H9 (cell line): ENCODE measurements around the gene TRAPPC8. TPM values are rescaled to one million over a fixed set of nuclear protein-coding genes. Genes with fewer than 3 reads are reported as not detected.

Source experiments
- DNase-seq: peaks from one replicate; pipeline ENCODE4 v3.0.0-alpha.2; 2017
- H2AFZ ChIP-seq: one replicate; pipeline ENCODE4 v1.6.1; 2013; ENCODE audit warnings: mild to moderate bottlenecking, low read length, control low read depth, moderate library complexity
- H2AK5ac ChIP-seq: 2 replicates; pipeline ENCODE4 v1.6.1; 2013; ENCODE audit warnings: low read length, control low read depth, mixed read lengths; ENCODE audit not compliant: insufficient read length
- H2BK120ac ChIP-seq: one replicate; pipeline ENCODE4 v1.6.1; 2013; ENCODE audit warnings: low read depth, mild to moderate bottlenecking, low read length, control low read depth, inconsistent platforms; ENCODE audit not compliant: poor library complexity, severe bottlenecking
- H2BK12ac ChIP-seq: 2 replicates; pipeline ENCODE4 v1.6.1; 2013; ENCODE audit warnings: low read length, control low read depth, mixed read lengths, low read depth; ENCODE audit not compliant: insufficient read length
- H2BK15ac ChIP-seq: 2 replicates; pipeline ENCODE4 v1.6.1; 2013; ENCODE audit warnings: low read depth, low read length, control low read depth
- H2BK20ac ChIP-seq: one replicate; pipeline ENCODE4 v1.6.1; 2013; ENCODE audit warnings: low read depth, mild to moderate bottlenecking, low read length, control low read depth, inconsistent platforms; ENCODE audit not compliant: poor library complexity, severe bottlenecking
- H2BK5ac ChIP-seq: 2 replicates; pipeline ENCODE4 v1.6.1; 2013; ENCODE audit warnings: low read length, control low read depth, mixed read lengths; ENCODE audit not compliant: insufficient read length
- H3K14ac ChIP-seq: 2 replicates; pipeline ENCODE4 v1.6.1; 2013; ENCODE audit warnings: low read length, control low read depth; ENCODE audit not compliant: insufficient read depth
- H3K18ac ChIP-seq: 2 replicates; pipeline ENCODE4 v1.6.1; 2013; ENCODE audit warnings: low read depth, mild to moderate bottlenecking, mixed read lengths, low read length, control low read depth; ENCODE audit not compliant: insufficient read length
- H3K23ac ChIP-seq: 2 replicates; pipeline ENCODE4 v1.6.1; 2013; ENCODE audit warnings: low read length, control low read depth, mixed read lengths, low read depth; ENCODE audit not compliant: insufficient read length
- H3K23me2 ChIP-seq: 2 replicates; pipeline ENCODE4 v1.6.1; 2013; ENCODE audit warnings: low read depth, mild to moderate bottlenecking, mixed read lengths, low read length, control low read depth; ENCODE audit not compliant: insufficient read length, poor library complexity, severe bottlenecking
- H3K27ac ChIP-seq: 2 replicates; pipeline ENCODE4 v1.5.1; 2013; ENCODE audit warnings: low read length, control low read depth, mixed read lengths, low read depth; ENCODE audit not compliant: insufficient read length
- H3K27me3 ChIP-seq: 2 replicates; pipeline ENCODE4 v1.6.1; 2013; ENCODE audit warnings: low read length, control low read depth, inconsistent platforms; ENCODE audit not compliant: insufficient read depth
- H3K4ac ChIP-seq: 2 replicates; pipeline ENCODE4 v1.6.1; 2013; ENCODE audit warnings: low read depth, mild to moderate bottlenecking, control low read depth, inconsistent platforms, low read length, moderate library complexity
- H3K4me1 ChIP-seq: 2 replicates; pipeline ENCODE4 v1.6.1; 2013; ENCODE audit warnings: low read length, control low read depth, inconsistent platforms; ENCODE audit not compliant: insufficient read depth
- H3K4me2 ChIP-seq: 2 replicates; pipeline ENCODE4 v1.6.1; 2013; ENCODE audit warnings: low read length, control low read depth, mixed read lengths; ENCODE audit not compliant: insufficient read length, insufficient read depth
- H3K56ac ChIP-seq: 2 replicates; pipeline ENCODE4 v1.6.1; 2013; ENCODE audit warnings: low read depth, mild to moderate bottlenecking, mixed read lengths, low read length, control low read depth; ENCODE audit not compliant: insufficient read length
- H3K79me1 ChIP-seq: 2 replicates; pipeline ENCODE4 v1.6.1; 2013; ENCODE audit warnings: low read depth, mild to moderate bottlenecking, moderate library complexity, low read length, control low read depth, inconsistent platforms; ENCODE audit not compliant: insufficient read depth, poor library complexity, severe bottlenecking
- H3K79me2 ChIP-seq: 2 replicates; pipeline ENCODE4 v1.6.1; 2013; ENCODE audit warnings: low read length, control low read depth, inconsistent platforms; ENCODE audit not compliant: insufficient read depth
- H3K9ac ChIP-seq: 2 replicates; pipeline ENCODE4 v1.6.1; 2013; ENCODE audit warnings: low read length, control low read depth, mixed read lengths; ENCODE audit not compliant: insufficient read length; ENCODE audit errors: extremely low read depth
- H3K9me3 ChIP-seq: one replicate; pipeline ENCODE4 v1.6.1; 2013; ENCODE audit warnings: low read depth, low read length, inconsistent platforms; ENCODE audit not compliant: control insufficient read depth
- H3T11ph ChIP-seq: one replicate; pipeline ENCODE4 v1.6.1; 2013; ENCODE audit warnings: mild to moderate bottlenecking, low read length, control low read depth, inconsistent platforms
- H4K20me1 ChIP-seq: one replicate; pipeline ENCODE4 v1.6.1; 2013; ENCODE audit not compliant: control insufficient read depth, insufficient read length, insufficient read depth
- H4K5ac ChIP-seq: 2 replicates; pipeline ENCODE4 v1.6.1; 2013; ENCODE audit warnings: low read depth, mild to moderate bottlenecking, mixed read lengths, low read length, control low read depth; ENCODE audit not compliant: insufficient read length
- H4K8ac ChIP-seq: replicated peaks from 2 replicates; pipeline ENCODE4 v1.6.1; 2013; ENCODE audit warnings: low read length, control low read depth, mixed read lengths, low read depth; ENCODE audit not compliant: insufficient read length
- H4K91ac ChIP-seq: 2 replicates; pipeline ENCODE4 v1.6.1; 2013; ENCODE audit warnings: low read depth, mild to moderate bottlenecking, moderate library complexity, mixed read lengths, low read length, control low read depth; ENCODE audit not compliant: insufficient read length
- H3K27ac Mint-ChIP-seq, 3 experiments: 2 replicates in 2 of 3; 3 replicates in 1 of 3; pipeline ENCODE4 v1.8.0; 2020 to 2021; ENCODE audit warnings: mixed read lengths in 3 of 3, mild to moderate bottlenecking in 1 of 3, moderate library complexity in 1 of 3
- H3K27me3 Mint-ChIP-seq: 2 replicates; pipeline ENCODE4 v1.8.0; 2021; ENCODE audit warnings: low read depth, mild to moderate bottlenecking, moderate library complexity, mixed read lengths
- H3K36me3 Mint-ChIP-seq, 3 experiments: 2 replicates in 2 of 3; 3 replicates in 1 of 3; pipeline ENCODE4 v1.8.0; 2020 to 2021; ENCODE audit warnings: low read depth in 3 of 3, mixed read lengths in 3 of 3; ENCODE audit not compliant: insufficient read depth in 1 of 3
- H3K4me1 Mint-ChIP-seq, 2 experiments: 2 replicates each; pipeline ENCODE4 v1.8.0; 2020; ENCODE audit warnings: mixed read lengths in 2 of 2
- H3K4me3 Mint-ChIP-seq, 2 experiments: 2 replicates in 1 of 2; 3 replicates in 1 of 2; pipeline ENCODE4 v1.8.0; 2020 to 2021; ENCODE audit warnings: mild to moderate bottlenecking in 2 of 2, mixed read lengths in 2 of 2, moderate library complexity in 1 of 2
- H3K9me3 Mint-ChIP-seq, 2 experiments: 2 replicates in 1 of 2; 3 replicates in 1 of 2; pipeline ENCODE4 v1.8.0; 2020; ENCODE audit warnings: mild to moderate bottlenecking in 2 of 2, mixed read lengths in 2 of 2, moderate library complexity in 1 of 2
- WGBS: extraction: QIAGEN DNeasy Blood & Tissue Kit; methylation state at CpG from one replicate; pipeline ENCODE4 v1.1.7; 2013; ENCODE audit warnings: missing lambda C conversion rate, low lambda C conversion rate, mixed read lengths; ENCODE audit not compliant: insufficient read length; ENCODE audit errors: extremely low coverage; 5-methylcytosine and 5-hydroxymethylcytosine counted together
- total RNA-seq: library from RNA; stranded (reverse); gene quantifications from 2 replicates; pipeline ENCODE4 v1.2.1, GENCODE V29; 2021
- TF ChIP-seq, protein P1 (sequence below): fragments of 200-600 bp; sonication (generic); conservative IDR thresholded peaks from 3 replicates; pipeline ENCODE4 v1.8.0; 2021; ENCODE audit warnings: antibody characterized with exemption, mild to moderate bottlenecking

The TRAPPC8 gene
- total RNA-seq, 1 experiment from 2014 or later: 40.4 TPM

DNA sequence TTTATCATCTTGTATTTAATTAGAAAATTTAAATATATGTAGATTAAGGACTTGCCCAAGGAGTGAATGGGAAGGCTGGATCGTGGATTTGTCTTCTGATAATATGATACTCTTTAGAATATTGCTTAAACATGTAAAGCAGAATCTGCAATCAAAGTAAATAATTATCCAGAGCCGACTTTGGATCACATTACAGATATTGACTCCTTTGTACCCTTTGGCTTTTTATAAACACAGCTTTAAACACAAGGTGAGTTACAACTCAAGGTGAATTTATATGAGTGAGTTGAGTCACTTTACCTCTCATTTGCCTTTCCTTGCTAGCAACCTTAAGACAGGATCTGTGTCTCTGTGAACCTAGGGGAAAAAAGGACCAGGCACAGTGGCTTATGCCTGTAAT lies 144.5 kb downstream of the TRAPPC8 start:
- H3K79me1 ChIP-seq: no peaks in the 10 kb centered on the region
- no peak overlapping the region for H4K91ac ChIP-seq
- H2AFZ ChIP-seq: no peak overlapping the region
- H3K9me3 ChIP-seq: no peaks in the 10 kb centered on the region
- no peaks in the 10 kb centered on the region for H3K27me3 ChIP-seq
- H3K4me2 ChIP-seq: no peak overlapping the region
- H2BK12ac ChIP-seq: no peak overlapping the region
- H4K20me1 ChIP-seq: no peaks in the 10 kb centered on the region
- H2BK5ac ChIP-seq: no peak overlapping the region
- H2BK15ac ChIP-seq: no peak overlapping the region
- no peak overlapping the region for H2BK120ac ChIP-seq
- no peaks in the 10 kb centered on the region for H3K27me3 Mint-ChIP-seq
- H3T11ph ChIP-seq: no peak overlapping the region
- no peak overlapping the region for H4K5ac ChIP-seq
- no peak overlapping the region for H3K18ac ChIP-seq
- H3K4me1 ChIP-seq: no peaks in the 10 kb centered on the region
- H3K4ac ChIP-seq: no peak overlapping the region
- H4K8ac ChIP-seq: no peak overlapping the region
- H3K23me2 ChIP-seq: no peaks in the 10 kb centered on the region
- TF ChIP-seq, protein P1, sequence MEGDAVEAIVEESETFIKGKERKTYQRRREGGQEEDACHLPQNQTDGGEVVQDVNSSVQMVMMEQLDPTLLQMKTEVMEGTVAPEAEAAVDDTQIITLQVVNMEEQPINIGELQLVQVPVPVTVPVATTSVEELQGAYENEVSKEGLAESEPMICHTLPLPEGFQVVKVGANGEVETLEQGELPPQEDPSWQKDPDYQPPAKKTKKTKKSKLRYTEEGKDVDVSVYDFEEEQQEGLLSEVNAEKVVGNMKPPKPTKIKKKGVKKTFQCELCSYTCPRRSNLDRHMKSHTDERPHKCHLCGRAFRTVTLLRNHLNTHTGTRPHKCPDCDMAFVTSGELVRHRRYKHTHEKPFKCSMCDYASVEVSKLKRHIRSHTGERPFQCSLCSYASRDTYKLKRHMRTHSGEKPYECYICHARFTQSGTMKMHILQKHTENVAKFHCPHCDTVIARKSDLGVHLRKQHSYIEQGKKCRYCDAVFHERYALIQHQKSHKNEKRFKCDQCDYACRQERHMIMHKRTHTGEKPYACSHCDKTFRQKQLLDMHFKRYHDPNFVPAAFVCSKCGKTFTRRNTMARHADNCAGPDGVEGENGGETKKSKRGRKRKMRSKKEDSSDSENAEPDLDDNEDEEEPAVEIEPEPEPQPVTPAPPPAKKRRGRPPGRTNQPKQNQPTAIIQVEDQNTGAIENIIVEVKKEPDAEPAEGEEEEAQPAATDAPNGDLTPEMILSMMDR: no peak
- no peak overlapping the region for H2AK5ac ChIP-seq
- H3K14ac ChIP-seq: no peak overlapping the region
- H3K56ac ChIP-seq: no peak overlapping the region
- no CpG with 5 or more reads among the region's 2 CpGs for WGBS
- H3K9me3 Mint-ChIP-seq: peaks cover 0 to 2% of the 10 kb centered on the region in 2 experiments; a peak in 1 of 5 replicates
- no peak overlapping the region for H2BK20ac ChIP-seq
- H3K79me2 ChIP-seq: no peaks in the 10 kb centered on the region
- DNase-seq: no peak
- H3K4me3 Mint-ChIP-seq: no peak overlapping the region
- H3K9ac ChIP-seq: no peak overlapping the region
- peaks cover 0 to 7% of the 10 kb centered on the region in 2 experiments; a peak in 2 of 4 replicates for H3K4me1 Mint-ChIP-seq
- no peaks in the 10 kb centered on the region; a peak in 2 of 7 replicates for H3K36me3 Mint-ChIP-seq
- H3K27ac Mint-ChIP-seq: no peak overlapping the region
- H3K27ac ChIP-seq: no peak overlapping the region
- no peak overlapping the region for H3K23ac ChIP-seq
